Neural cell (in vitro differentiated cells): ENCODE data around the gene MMP14.

Experiments
- REST ChIP-seq: IDR thresholded peaks from 2 replicates; pipeline ENCODE4 v1.6.1; 2012; ENCODE audit warnings: borderline replicate concordance
- SMC3 ChIP-seq: fragments of 450-650 bp; conservative IDR thresholded peaks from 2 replicates; pipeline ENCODE4 v1.6.1; 2014; ENCODE audit warnings: antibody characterized with exemption, mild to moderate bottlenecking, moderate library complexity; ENCODE audit not compliant: poor library complexity
- TAF1 ChIP-seq: IDR thresholded peaks from 2 replicates; pipeline ENCODE4 v1.6.1; 2012; ENCODE audit warnings: low read depth

GRCh38 chr14:22861651-22862050 lies 25.3 kb downstream of the MMP14 start:
- TF ChIP-seq SMC3 = no peak
- TF ChIP-seq TAF1 = no peak
- TF ChIP-seq REST = no peak
